GM20000 (cell line): Measurements from ENCODE around the gene CDC5L.

Source experiments
- DNase-seq: peaks from one replicate; pipeline ENCODE4 v3.0.0; 2012; ENCODE audit warnings: low spot score
- TF ChIP-seq, protein P1 (sequence below): IDR thresholded peaks from 2 replicates; pipeline ENCODE4 v1.5.1; 2012; ENCODE audit warnings: mild to moderate bottlenecking, control low read depth; ENCODE audit errors: extremely low read depth, missing control alignments

Gene CDC5L

DNA sequence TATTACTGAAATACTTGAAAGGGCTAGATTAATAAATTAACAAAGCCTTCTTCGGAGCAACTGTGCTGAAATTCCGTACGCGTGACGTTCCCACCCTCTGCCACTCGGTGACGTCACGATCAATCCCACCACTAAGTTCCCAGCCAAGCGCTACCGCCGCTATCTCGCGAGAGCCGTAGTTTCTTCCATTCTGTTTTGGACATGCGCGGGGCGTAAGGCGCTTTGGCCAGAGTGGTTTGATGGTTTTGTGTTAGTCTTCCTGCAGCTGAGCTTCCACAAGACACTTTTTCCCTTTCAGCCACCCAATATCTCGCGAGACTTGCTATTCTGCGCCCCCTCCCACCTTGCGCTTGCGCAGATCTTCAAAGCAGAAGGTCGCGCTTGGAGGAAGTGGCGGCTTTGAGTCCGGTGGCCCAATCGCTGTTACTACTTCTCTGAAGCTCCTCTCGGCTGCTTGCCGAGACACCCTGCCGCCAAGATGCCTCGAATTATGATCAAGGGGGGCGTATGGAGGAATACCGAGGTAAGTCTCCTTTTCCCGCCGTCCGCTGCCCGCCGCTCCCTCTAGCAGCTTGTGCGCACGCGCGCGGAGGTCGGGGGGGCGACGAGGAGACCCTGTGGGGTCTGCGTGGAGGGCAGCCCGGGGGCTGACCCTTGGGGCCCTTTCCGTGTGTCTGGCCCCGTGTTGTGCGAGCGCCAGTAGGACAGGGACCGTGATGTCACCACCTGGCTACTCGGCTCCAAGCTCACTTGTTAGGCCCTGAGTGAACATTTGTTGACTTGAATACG, at the start of gene CDC5L:
Gene CDC5L (plus strand): TSS at position 361 of the 789 bp plus-strand sequence. CDS start 118 bp downstream, at position 479.
- TF ChIP-seq, protein P1, sequence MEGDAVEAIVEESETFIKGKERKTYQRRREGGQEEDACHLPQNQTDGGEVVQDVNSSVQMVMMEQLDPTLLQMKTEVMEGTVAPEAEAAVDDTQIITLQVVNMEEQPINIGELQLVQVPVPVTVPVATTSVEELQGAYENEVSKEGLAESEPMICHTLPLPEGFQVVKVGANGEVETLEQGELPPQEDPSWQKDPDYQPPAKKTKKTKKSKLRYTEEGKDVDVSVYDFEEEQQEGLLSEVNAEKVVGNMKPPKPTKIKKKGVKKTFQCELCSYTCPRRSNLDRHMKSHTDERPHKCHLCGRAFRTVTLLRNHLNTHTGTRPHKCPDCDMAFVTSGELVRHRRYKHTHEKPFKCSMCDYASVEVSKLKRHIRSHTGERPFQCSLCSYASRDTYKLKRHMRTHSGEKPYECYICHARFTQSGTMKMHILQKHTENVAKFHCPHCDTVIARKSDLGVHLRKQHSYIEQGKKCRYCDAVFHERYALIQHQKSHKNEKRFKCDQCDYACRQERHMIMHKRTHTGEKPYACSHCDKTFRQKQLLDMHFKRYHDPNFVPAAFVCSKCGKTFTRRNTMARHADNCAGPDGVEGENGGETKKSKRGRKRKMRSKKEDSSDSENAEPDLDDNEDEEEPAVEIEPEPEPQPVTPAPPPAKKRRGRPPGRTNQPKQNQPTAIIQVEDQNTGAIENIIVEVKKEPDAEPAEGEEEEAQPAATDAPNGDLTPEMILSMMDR = no peak
- peak; percentile 96 for DNase-seq

DNA sequence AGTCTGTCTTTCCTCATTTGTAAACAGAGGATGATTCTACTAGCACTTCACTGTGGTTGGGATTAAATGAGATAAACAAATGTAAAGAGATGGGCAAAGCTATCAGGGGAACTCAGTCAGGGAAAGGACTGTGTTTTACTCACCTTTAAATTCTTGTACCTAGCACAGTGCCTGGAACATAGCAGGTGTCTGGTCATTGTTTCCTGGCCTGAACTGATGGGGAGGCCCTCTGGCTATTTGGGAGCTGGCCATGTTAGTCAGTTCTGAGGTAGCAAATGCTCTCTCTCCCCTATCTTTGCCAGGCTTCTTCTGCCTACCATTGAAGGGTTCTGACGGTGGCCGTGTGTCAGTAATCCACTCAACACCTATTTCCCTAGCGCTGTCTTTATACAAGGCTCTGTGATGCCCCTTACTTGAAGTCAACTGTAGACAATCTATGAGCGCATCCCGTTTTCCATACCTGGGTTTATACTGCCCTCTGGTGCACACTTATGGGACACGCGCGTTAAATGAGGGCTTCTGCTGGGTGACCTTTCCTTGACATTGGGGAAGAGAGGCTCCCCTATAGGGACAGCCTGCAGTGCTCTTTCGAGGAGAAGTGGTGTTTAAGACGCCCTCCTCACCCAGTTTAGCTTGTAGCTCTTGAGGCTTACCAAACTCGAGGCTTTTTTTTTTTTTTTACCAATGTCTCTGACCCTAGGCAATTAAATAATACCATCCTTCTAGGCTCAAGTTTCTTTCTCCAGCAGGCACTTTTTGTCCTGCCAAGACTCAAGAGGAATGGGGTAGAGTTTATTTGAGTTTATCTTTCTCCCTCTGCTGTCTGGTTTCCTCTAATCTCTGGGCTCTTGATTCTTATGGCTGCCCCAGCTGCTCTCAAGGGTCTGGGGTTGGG, 49.0 kb upstream of the CDC5L start:
- peak; percentile 80 for DNase-seq
- TF ChIP-seq, protein P1 = peak; percentile 73

DNA sequence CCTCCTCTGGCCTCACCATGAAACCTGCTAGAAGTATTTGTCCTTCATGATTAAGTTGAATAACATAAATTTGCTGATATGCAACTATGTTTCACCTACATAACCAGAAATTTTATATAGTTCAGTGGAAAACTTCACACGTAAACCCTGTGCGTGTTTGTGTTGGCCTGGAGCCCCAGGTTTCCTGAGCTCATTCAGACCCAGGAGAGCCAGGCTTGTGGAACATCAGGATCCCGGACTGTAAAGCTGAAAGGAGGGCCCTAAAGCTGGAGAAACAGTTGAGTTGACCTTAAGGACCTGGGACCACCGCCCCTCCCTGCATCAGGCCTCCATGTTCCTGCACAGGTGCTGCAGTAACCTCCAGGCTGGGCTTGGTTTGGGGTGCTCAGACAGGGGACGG, 48.2 kb upstream of the CDC5L start:
- no peak for DNase-seq
- TF ChIP-seq, protein P1 = no peak

DNA sequence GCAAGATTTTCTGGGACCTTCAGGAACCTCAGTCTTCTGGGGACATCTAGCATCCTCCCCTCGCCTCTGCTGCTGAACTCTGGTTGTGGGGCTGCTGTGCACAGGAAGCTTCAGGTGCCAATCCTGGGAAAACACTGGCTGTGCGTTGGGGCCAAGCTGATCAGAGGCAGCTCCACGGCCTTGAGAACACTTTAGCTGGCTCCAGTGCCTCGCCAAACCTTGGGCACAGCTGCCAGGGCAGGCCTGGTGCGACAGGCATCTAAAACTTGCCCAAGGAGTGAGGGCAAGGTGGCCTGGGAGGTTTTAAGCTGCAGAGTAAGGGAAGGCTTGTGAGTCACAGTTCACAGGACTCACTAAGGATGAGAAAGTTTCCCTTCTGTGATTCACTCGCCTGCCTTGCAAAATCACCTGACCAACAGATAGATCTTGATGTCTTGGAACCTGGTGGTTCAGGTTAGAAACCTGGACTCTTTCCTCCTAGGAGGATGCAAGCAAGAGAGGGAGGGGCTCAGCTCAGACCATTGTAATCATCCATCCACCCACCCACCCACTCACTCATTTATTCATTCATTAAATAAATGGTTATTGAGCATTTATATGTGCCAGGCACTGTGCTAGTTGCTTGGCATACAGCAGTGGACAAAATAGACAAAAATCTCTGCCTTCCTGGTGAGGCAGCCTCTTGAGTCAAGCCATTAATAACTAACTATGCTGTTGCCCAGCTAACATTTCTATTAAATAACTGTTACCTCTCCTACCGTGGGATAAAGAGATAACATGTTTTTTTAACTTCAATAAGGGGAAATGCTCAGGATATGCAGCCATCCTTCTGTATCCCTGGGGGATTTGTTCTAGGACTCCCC, 47.5 kb upstream of the CDC5L start:
- TF ChIP-seq, protein P1 = no peak

DNA sequence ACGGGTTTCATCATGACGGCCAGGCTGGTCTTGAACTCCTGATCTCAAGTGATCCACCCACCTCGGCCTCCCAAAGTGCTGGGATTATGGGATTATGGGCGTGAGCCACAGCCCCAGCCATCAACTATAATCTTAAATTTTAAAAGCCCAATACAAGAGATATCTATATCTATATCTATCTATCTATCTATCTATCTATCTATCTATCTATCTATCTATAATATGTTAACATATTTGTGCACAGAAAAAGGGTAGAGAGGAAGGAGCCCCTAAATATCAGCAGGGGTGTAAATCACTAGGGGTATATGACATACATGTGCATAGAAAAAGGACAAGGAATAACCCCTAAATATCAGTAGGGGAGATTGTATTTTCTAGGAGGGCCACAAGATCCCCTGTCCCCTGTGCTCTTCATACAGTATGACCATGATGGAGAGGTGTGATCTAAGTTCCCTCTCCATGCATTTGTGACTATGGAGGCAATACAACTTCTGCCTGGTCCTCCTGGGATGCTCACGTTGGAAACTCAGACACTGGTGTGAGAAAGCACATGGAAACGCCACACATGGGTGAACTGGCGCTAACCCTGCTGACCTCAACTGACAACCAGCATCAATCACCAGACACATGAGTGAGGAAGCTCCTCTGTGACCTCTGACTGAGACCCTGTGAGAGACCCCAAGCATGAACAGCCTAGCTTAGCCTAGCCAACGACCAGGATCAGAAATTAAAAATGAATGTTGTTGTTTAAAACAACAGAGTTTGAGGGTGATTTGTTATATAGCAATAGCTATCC, 46.2 kb upstream of the CDC5L start:
- TF ChIP-seq, protein P1 = no peak
- no peak for DNase-seq

More for the DNA sequence above, 47.5 kb upstream of the CDC5L start:
- DNase-seq = no peak

DNA sequence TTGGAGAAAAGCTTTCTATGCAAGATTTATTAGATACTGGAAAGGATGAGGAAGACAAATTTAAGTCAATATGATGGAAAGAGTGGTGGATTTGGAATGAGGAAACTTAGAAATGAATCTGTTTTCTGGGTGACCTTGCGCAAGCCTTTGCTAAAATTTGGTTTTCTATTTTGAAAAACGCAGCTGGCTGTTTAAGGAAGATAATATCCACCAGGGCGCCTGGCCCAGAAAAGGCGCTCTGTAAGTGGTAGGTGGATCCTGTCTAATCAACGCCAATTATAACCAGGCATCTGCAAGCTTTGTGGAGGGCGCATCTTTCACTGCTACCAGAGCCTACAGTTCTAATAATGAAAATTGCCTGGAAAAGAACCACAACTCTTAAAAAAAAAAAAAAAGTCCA, 45.5 kb upstream of the CDC5L start:
- TF ChIP-seq, protein P1 = no peak
- DNase-seq = no peak
